HG03558 (cell line): Measurements from ENCODE around the gene GSK3B.
"Not testable (repeated sequence)": the region's sequence is repeated elsewhere in the genome, so short reads cannot be mapped to it uniquely, and the experiment has no call there.

ENCODE experiments used
- ATAC-seq: cut with Tn5 transposase; IDR thresholded peaks from one replicate; pipeline ENCODE4 v1.9.1; 2021; ENCODE audit warnings: moderate number of reproducible peaks; ENCODE audit not compliant: unreplicated experiment; ENCODE audit errors: extremely low read depth

The GSK3B gene

DNA sequence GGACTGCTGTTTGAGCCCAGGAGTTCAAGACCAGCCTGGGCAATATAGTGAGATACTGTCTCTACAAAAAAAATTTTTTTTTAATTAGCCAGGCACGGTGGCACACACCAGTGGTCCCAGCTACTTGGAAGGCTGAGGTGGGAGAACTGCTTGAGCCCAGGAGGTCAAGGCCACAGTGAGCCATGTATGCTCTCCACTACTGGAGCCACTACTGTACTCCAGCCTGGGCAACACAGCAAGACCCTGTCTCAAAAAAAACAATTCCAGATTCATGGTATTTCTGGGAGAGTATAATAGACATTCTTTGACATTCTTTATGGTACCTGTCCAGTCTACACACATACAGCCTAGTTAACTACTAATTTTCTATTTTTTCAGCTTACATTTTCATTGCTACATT lies 70.1 kb downstream of the GSK3B start:
- no peak for ATAC-seq

DNA sequence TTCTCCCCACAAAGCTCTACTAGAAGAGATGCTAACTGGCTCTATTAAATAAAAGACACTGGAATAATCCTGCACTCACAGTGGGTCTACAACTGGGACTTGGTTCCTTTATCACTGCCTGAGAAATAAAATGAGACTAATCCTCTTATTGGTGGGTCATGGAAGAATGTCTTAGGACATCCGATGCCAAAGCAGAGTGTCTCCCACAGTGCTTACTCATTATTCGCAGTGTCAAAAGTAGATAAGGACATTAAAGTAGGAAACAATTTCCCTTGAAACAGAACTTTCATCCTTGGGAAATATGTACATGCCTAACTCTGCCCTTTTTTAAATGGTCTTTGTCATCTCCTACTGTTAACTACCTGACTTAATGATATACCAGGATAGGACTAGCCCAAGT lies 71.5 kb downstream of the GSK3B start:
- ATAC-seq, result no peak

DNA sequence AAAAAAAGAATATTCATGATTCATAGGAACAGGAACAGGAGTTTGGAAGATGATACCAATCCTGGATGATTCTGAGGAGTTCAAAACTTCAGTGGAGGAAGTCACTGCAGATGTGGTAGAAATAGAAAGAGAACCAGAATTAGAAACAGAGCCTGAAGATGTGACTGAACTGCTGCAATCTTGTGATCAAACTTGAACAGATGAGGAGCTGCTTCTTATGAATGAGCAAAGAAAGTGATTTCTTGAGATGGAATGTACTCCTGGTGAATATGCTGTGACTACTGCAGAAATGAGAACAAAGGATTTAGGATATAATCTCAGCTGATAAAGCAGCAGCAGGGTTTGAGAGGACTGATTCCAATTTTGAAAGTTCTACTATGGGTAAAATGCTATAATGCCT lies 72.7 kb downstream of the GSK3B start:
- no peak for ATAC-seq

DNA sequence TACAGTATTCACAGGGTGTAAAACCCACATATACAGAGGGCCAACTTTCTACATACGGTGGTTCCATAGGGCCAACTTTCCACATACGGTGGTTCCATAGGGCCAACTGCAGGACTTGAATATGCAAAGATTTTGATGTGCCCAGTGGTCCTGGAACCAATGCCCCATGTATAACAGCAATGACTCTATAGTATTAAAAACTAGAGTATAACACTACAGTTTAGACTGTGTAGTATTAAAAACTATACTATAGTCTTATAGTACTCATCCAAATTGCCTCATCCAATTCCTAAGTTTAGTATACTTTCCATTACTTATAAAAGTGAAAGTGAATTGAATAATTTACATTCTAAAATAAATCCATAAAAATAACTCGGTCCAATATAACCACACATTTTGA lies 75.9 kb downstream of the GSK3B start:
- ATAC-seq, result no peak

DNA sequence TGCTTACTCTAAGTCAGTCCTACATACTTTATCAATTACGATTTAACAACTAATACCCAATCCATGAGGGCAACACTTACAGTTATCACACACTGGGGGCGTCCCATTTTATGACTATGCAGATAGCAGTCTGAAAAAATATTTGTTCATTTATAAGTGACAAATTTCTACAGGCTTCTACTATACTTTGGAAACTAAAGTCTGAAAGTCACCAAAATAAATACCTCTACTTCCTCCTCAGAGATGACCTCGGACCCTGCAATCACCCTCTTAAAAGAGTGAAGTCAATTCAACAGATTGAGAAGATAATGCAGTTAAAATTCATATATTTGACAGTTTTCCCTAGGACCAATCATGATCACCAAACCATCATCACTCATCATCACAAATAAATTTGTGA lies 76.6 kb downstream of the GSK3B start:
- no peak for ATAC-seq

DNA sequence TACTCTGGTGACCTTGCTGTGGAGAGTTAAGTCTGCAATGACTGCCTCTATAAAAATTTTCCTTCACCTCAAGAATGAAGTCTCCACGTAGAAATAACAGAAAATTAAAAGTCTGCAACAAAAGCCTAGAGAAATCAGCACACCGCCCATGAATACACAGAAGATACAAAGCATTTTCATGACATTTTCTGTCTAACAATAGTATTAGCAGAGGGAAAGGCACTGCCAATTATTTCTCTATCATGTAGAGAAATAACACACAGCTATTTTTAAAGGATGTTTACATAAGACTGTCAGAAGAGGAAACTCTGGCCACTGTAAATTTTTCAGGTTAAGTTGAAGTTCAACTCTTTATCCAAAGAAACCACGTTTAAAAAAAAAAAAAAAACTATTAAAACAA lies 80.8 kb downstream of the GSK3B start:
- ATAC-seq, result no peak

DNA sequence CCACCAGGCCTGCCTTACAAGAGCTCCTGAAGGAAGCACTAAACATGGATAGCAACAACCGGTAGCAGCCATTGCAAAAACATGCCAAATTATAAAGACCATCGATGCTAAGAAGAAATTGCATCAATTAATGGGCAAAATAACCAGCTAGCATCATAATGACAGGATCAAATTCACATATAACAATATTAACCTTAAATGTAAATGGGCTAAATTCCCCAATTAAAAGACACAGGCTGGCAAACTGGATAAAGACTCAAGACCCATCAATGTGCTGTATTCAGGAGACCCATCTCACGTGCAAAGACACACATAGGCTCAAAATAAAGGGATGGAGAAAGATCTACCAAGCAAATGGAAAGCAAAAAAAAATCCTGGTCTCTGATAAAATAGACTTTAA lies 88.5 kb downstream of the GSK3B start:
- not testable (repeated sequence) for ATAC-seq

DNA sequence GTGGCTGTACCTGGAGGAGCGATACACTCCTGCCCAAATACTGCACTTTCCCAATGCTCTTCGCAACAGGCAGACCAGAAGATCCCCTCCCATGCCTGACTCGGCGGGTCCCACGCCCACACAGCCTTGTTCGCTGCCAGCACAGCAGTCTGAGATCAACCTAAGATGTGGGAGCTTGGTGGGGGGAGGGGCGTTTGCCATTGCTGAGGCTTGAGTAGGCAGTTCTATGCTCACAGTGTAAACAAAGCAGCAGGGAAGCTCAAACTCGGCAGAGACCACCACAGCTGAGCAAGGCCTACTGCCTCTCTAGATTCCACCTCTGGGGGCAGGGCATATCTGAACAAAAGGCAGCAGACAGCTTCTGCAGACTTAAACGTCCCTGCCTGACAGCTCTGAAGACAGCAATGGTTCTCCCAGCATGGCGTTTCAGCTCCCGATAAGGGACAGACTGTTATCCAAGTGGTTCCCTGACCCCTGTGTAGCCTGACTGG lies 90.2 kb downstream of the GSK3B start:
- not testable (repeated sequence) for ATAC-seq

DNA sequence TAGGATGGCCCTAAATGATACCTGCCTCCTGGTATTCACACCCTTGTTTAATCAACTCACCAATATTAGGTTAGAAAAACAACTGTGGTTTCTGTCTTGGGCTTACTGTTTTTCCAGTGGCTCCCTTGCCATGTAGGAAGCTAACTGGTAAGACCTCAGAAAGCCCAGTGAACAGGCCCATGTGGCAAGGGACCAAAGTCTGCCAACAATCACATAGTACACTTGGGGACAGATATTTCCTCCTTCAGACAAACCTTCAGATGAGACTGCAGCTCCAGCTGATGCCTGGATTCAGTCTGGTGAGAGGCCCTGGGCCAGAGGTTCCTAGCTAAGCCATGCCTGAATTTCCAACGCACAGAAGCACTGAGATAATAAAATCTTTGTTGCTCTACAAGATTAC lies 96.1 kb downstream of the GSK3B start:
- ATAC-seq, result no peak

DNA sequence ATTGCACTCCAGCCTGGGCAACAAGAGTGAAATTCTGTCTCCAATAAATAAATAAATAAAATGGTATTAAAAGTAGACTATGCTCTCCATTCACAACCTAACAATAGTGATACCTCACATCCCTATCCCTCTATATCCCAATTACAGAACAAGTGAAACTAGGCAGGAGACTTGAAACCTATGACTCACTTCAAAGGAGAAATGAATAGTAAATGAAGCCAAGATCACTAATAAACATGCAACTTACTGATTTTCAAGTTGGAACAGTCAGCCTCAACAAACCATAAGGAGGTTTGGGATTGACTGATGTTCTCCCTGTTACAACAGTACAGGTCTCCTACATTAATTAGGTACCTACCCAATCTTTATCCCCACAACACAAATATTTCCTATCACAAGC lies 103.4 kb downstream of the GSK3B start:
- ATAC-seq, result no peak

DNA sequence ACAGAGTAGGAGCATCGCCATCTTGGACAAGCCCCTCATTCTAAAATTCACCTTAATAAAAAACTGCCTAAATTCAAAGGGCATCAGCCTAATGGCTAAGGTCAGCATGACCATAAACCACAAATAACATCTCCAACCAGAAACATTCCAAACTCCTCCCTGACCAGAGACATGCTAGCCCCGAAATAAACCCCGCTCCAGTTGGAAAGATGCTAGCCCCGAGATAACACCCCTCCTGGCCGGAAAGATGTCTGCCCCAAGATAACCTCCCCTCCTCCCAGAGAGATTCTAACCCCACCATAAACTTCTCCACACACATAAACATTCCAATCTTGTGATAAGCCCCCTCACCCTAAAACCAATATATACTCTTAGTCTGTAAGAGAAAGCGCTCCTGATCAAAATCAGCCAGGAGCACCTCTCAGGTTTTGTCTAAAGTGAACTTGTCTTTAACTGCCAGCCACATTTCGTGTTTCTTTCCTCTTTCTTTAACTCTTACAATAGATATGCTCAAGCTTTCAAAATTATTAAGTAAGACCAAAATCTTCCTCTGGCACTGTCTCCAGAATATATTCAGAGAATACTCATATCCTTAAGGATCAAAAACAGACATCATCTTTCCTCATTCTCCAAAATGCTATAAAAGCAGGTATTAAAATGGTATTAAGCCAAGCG lies 104.1 kb downstream of the GSK3B start:
- no peak for ATAC-seq

DNA sequence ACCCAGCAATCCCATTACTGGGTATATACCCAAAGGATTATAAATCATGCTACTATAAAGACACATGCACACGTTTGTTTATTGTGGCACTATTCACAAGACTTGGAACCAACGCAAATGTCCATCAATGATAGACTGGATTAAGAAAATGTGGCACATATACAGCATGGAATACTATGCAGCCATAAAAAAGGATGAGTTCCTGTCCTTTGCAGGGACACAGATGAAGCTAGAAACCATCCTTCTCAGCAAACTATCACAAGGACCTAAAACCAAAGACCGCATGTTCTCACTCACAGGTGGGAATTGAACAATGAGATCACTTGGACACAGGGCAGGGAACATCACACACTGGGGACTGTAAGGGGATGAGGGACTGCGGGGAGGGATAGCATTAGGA lies 107.4 kb downstream of the GSK3B start:
- not testable (repeated sequence) for ATAC-seq

DNA sequence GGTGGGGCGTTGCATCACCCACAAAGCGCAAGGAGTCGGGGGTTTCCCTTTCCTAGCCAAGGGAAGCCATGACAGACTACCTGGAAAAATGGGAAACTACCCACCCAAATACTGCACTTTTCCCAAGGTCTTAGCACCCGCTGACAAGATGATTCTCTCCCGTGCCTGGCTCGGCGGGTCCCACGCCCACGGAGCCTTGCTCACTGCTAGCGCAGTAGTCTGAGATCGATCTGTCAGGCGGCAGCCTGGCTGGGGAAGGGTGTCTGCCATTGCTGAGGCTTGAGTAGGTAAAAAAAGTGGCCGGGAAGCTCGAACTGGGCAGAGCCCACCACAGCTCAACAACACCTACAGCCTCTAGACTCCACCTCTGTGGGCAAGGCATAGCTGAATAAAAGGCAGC lies 112.9 kb downstream of the GSK3B start:
- no peak for ATAC-seq

DNA sequence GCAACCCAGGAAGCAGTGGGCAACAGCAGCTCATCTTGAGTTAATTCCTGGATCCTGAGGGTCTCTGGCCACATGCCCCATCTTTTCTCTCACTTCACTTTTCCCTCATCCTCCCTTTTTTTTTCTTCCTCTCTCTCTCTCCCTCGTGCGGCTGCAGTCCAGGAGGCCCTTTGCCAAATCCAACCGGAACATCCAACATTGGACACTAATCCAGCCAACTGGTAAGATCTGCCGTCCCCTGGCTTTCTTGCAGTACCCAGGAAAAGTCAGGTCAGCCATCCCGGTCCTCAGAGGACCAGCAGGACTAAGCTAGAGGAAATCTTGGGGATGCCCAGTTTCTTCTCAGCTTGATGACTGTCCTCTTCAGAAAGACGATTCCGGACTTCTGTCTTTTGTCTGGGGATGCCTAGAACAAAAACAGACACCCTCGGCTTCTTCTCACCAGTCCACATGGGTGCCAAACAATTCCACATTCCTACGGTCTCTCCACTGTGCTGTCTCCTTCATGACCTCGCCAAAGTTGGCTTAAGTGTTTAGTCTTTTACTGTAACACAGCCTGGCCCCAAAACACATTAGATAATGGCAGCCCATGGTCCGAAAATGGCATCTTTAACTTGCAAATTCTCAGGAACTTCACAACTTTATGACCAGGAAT lies 115.6 kb downstream of the GSK3B start:
- ATAC-seq, result no peak

DNA sequence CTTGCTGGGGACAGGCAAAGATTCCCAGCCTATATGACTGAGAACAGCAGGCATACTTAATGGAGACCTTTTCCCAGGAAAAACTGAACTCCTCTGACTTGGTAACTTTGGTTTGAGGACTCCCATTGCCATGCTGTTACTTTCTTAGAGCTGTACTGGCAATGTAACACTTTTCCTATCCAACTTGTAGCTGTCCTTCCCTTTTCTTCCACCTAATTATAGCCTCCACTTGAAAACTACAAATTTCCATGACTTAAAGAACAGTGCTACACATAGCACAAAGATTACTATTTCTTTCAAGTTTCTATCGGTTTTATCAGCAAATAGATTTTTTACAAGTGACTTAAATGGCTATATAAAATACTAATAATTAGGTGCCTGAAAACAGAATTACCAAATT lies 116.9 kb downstream of the GSK3B start:
- no peak for ATAC-seq

DNA sequence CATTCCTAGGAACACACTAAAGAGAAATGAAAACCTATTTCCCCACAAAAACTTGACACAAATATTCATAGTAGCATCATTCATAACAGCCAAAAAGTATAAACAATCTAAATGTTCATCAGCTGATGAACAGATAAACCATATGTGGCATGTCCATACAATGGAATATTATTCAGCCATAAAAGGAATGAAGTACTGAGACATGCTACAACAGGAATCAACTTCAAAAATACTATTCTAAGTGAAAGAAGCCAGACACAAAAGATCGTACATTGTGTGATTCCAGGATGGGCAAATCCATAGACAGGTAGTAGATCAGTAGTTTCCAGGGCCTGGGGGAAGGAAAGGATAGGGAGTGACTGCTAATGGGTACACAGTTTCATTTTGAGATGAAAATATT lies 118.0 kb downstream of the GSK3B start:
- ATAC-seq, result no peak

DNA sequence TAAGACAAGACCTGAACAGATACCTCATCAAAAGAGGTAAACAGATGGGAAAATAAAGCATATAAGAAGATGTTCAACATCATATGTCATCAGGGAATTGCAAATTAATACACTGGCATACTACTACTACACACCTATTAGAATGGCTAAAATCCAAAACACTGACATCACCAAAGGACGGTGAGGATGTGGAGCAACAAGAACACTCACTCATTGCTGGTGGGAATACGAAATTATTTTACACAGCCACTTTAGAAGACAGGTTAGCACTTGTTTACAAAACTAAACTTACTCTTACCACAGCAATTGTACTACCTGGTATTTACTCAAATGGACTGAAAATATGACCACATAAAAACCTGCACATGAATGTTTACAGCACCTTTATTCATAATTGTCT lies 119.6 kb downstream of the GSK3B start:
- no peak for ATAC-seq

DNA sequence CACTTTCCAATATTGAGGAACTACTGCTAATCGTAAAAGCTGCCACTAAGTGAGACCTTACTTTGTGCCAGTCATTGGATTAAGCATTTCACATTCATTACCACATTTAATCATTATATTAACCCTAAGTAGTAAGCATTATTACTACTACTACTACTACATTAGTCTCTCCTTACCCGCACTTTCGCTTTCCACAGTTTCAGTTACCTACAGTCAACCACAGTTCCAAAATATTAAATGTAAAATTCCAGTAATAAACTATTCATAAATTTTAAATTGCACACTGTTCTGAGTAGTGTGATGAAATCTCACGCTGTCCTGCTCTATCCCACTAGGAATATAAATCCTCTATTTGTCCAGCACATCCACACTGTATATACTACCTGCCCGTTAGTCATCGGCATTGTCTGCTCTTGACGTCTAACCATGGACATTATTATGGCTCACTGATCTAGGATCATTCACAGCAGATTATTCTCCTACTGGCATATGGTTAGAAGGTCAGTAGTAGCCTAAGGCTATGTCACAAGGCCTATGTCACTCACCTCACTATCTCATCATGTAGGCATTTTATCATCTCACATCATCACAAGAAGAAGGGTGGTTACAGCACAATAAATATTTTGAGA lies 121.1 kb downstream of the GSK3B start:
- ATAC-seq, result no peak

DNA sequence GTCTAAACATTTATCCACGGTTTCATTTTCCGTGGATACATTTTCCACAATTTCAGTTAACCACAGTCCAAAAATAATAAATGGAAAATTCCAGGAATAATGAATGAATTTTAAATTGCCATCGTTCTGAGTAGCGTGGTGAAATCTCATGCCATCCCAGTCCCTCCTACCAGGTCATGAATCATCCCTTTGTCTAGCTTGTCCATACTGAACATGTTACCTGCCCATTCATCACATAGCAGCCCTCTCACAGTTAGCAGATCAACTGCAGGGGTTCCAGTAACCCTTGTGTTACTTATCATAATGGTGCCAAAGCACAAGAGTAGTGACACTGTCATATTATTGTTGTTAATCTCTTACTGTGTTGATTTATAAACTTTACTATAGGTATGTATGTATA lies 124.5 kb downstream of the GSK3B start:
- ATAC-seq, result no peak

DNA sequence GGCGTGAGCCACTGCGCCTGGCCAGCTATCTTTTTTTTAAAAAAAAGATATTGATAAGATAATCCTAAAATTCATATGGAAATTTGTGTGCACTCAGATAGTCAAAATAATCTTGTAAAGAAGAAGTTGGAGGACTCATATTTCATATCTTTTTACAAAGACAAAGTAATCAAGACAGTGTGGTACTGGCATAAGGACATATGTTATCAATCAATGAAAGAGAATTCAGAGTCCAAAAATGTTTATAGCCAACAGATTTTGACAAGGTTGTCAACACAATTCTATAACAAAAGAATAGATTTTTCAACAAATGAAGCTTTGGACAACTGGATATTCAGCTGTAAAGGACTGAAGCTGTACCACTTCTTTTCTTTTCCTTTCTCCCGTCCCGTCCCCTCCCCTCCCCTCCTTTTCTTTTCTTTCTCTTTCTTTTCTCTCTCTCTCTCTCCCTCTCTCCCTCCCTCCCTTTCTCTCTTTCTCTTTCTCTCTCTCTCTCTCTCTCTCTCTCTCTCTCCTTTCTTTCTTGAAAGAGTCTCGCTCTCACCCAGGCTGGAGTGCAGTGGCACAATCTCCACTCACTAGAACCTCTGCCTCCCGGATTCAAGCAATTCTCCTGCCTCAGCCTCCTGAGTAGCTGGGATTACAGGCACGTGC lies 126.8 kb downstream of the GSK3B start:
- ATAC-seq, result no peak

DNA sequence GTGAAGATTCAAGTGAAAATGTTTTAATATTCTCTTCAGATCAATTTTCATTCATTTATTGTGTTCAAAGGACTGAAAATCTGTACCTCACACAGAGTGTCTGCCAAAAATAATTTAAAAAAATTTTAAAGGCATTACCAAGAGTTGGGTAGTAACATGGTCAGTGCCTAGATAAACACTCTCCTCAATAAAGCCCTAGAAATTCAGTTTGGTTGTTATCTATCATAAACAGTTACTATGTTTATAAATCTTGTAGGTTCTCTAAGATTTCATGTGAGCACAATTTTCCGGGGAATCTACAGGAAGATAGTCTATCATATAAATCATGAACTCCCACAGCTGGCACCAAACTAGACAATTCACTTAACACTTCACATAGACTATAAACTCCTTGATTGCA lies 128.6 kb downstream of the GSK3B start:
- no peak for ATAC-seq
